HG03432 (cell line): Measurements from ENCODE around the gene ZNF276.
"Not testable (repeated sequence)": the region's sequence is repeated elsewhere in the genome, so short reads cannot be mapped to it uniquely, and the experiment has no call there.

ENCODE experiments used
- ATAC-seq: cut with Tn5 transposase; IDR thresholded peaks from one replicate; pipeline ENCODE4 v1.9.1; 2021; ENCODE audit warnings: mild to moderate bottlenecking, moderate library complexity; ENCODE audit not compliant: unreplicated experiment

Gene ZNF276

GRCh38 chr16:89733792-89734191, 12.5 kb downstream of the ZNF276 start:
- ATAC-seq = no peak

GRCh38 chr16:89736554-89736953, 15.2 kb downstream of the ZNF276 start:
- no peak for ATAC-seq

- no peak for ATAC-seq
Observed at GRCh38 chr16:89737341-89738071, 16.2 kb downstream of the ZNF276 start.

GRCh38 chr16:89738072-89738377, 16.7 kb downstream of the ZNF276 start:
- ATAC-seq = no peak

GRCh38 chr16:89738538-89739317, 17.4 kb downstream of the ZNF276 start:
- no peak for ATAC-seq

GRCh38 chr16:89739383-89739782, 18.0 kb downstream of the ZNF276 start:
- no peak for ATAC-seq

- ATAC-seq = no peak
Observed at GRCh38 chr16:89741342-89742014, 20.1 kb downstream of the ZNF276 start.

GRCh38 chr16:89742948-89743347, 21.6 kb downstream of the ZNF276 start:
- ATAC-seq = no peak

- ATAC-seq = no peak
Observed at GRCh38 chr16:89744813-89745212, 23.5 kb downstream of the ZNF276 start.

- ATAC-seq = no peak
Observed at GRCh38 chr16:89746043-89746442, 24.7 kb downstream of the ZNF276 start.

GRCh38 chr16:89748076-89748475, 26.7 kb downstream of the ZNF276 start:
- no peak for ATAC-seq

- ATAC-seq = no peak
Observed at GRCh38 chr16:89748921-89749320, 27.6 kb downstream of the ZNF276 start.

GRCh38 chr16:89749637-89750036, 28.3 kb downstream of the ZNF276 start:
- no peak for ATAC-seq

- no peak for ATAC-seq
Observed at GRCh38 chr16:89759746-89760340, 38.5 kb downstream of the ZNF276 start.

- ATAC-seq = no peak
Observed at GRCh38 chr16:89761304-89761922, 40.1 kb downstream of the ZNF276 start.

GRCh38 chr16:89764711-89765201, 43.4 kb downstream of the ZNF276 start:
- peak; percentile 83 for ATAC-seq

GRCh38 chr16:89765292-89765830, 44.0 kb downstream of the ZNF276 start:
- peak; percentile 6 for ATAC-seq

- ATAC-seq = no peak
Observed at GRCh38 chr16:89770367-89770766, 49.0 kb downstream of the ZNF276 start.

GRCh38 chr16:89775223-89775622, 53.9 kb downstream of the ZNF276 start:
- ATAC-seq = no peak

GRCh38 chr16:89778211-89778610, 56.9 kb downstream of the ZNF276 start:
- ATAC-seq = not testable (repeated sequence)
